Smooth muscle cell (in vitro differentiated cells): ENCODE results near the gene MALRD1. TPM values are rescaled to one million over a fixed set of nuclear protein-coding genes. Genes with fewer than 3 reads are reported as not detected.

Experiments used
- DNase-seq: peaks from one replicate; lab custom pipeline; 2025; ENCODE audit not compliant: unreplicated experiment; lab: John Stamatoyannopoulos, UW
- H2AFZ ChIP-seq: fragments of 200-600 bp; sonication (generic); 2 replicates; pipeline ENCODE4 v1.6.0; 2016; ENCODE audit warnings: antibody characterized with exemption, low read depth, mild to moderate bottlenecking
- H3F3A ChIP-seq: fragments of 200-600 bp; sonication (generic); 2 replicates; pipeline ENCODE4 v1.6.0; 2017; ENCODE audit warnings: antibody characterized with exemption, low read depth
- H3K27ac ChIP-seq: fragments of 200-600 bp; sonication (generic); 2 replicates; pipeline ENCODE4 v1.5.1; 2016; ENCODE audit warnings: low read depth, mild to moderate bottlenecking
- H3K27me3 ChIP-seq: fragments of 200-600 bp; sonication (generic); 2 replicates; pipeline ENCODE4 v1.6.1; 2016; ENCODE audit warnings: low read depth, mild to moderate bottlenecking
- H3K36me3 ChIP-seq: fragments of 200-600 bp; sonication (generic); 2 replicates; pipeline ENCODE4 v1.5.1; 2016; ENCODE audit warnings: low read depth
- H3K4me1 ChIP-seq: fragments of 200-600 bp; sonication (generic); 2 replicates; pipeline ENCODE4 v1.5.1; 2016; ENCODE audit warnings: low read depth
- H3K4me2 ChIP-seq: fragments of 200-600 bp; sonication (generic); 2 replicates; pipeline ENCODE4 v1.6.0; 2016; ENCODE audit warnings: mild to moderate bottlenecking
- H3K4me3 ChIP-seq: fragments of 200-600 bp; sonication (generic); 2 replicates; pipeline ENCODE4 v1.5.1; 2016; ENCODE audit warnings: mild to moderate bottlenecking
- H3K79me2 ChIP-seq: fragments of 200-600 bp; sonication (generic); 2 replicates; pipeline ENCODE4 v1.6.0; 2016; ENCODE audit warnings: low read depth, mild to moderate bottlenecking
- H3K9ac ChIP-seq: fragments of 200-600 bp; sonication (generic); 2 replicates; pipeline ENCODE4 v1.6.0; 2016; ENCODE audit warnings: low read depth
- H3K9me3 ChIP-seq: fragments of 200-600 bp; sonication (generic); replicated peaks from 2 replicates; pipeline ENCODE4 v1.5.1; 2016; ENCODE audit warnings: low read depth
- H4K20me1 ChIP-seq: fragments of 200-600 bp; sonication (generic); 2 replicates; pipeline ENCODE4 v1.6.0; 2016; ENCODE audit warnings: low read depth
- WGBS: methylation state at CpG from one replicate; pipeline ENCODE4 v1.1.7; 2016; ENCODE audit warnings: low lambda C conversion rate; 5-methylcytosine and 5-hydroxymethylcytosine counted together
- polyA plus RNA-seq: library from polyadenylated mRNA; unstranded; fragments of >200 nt; fragmentation: Nextera tagmentation; extraction: Ambion mirVana; gene quantifications from 2 replicates; pipeline ENCODE4 v1.2.1, GENCODE V29; 2016
- total RNA-seq: library from RNA; depleted of rRNA; stranded (reverse); fragments of >200 nt; gene quantifications from 2 replicates; pipeline ENCODE4 v1.2.3, GENCODE V29; 2014
- TF ChIP-seq, protein P1 (sequence below): fragments of 200-600 bp; sonication (generic); IDR thresholded peaks from 2 replicates; pipeline ENCODE4 v1.5.1; 2017; ENCODE audit warnings: borderline replicate concordance, mild to moderate bottlenecking, antibody characterized with exemption; ENCODE audit not compliant: insufficient read depth, poor library complexity, severe bottlenecking

MALRD1 gene
- total and polyA plus RNA-seq, 2 experiments from 2014 or later: 1.9 TPM; not detected in 1

DNA sequence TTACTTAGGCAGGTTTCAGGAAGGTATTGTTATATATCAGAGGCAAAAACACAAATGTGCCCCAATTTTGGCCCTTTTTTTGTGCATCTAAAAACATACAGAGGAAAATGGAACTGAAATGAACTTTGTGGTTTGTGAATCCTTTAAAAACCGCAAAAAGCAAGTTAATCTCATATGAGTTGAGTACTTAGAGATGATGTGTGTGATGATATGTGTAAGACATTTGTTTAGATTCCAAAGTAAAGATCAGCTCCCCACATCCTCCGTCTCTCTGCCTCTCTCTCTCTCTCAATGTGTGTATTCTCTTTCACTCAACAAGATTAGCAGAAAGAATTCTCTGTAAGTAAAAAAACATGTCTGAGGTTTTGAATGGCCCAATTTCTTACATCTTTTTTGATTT lies 201.9 kb downstream of the MALRD1 start:
- no peaks in the 10 kb centered on the region for H3K9me3 ChIP-seq
- H3K27me3 ChIP-seq: no peaks in the 10 kb centered on the region
- H3K4me2 ChIP-seq: peak overlapping the region; percentile 43
- no peaks in the 10 kb centered on the region for H3F3A ChIP-seq
- no peak for DNase-seq
- H3K27ac ChIP-seq: no peak overlapping the region
- no peaks in the 10 kb centered on the region for H3K4me1 ChIP-seq
- no peak overlapping the region for H3K9ac ChIP-seq
- TF ChIP-seq, protein P1, sequence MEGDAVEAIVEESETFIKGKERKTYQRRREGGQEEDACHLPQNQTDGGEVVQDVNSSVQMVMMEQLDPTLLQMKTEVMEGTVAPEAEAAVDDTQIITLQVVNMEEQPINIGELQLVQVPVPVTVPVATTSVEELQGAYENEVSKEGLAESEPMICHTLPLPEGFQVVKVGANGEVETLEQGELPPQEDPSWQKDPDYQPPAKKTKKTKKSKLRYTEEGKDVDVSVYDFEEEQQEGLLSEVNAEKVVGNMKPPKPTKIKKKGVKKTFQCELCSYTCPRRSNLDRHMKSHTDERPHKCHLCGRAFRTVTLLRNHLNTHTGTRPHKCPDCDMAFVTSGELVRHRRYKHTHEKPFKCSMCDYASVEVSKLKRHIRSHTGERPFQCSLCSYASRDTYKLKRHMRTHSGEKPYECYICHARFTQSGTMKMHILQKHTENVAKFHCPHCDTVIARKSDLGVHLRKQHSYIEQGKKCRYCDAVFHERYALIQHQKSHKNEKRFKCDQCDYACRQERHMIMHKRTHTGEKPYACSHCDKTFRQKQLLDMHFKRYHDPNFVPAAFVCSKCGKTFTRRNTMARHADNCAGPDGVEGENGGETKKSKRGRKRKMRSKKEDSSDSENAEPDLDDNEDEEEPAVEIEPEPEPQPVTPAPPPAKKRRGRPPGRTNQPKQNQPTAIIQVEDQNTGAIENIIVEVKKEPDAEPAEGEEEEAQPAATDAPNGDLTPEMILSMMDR: no peak
- H3K79me2 ChIP-seq: no peaks in the 10 kb centered on the region
- H3K36me3 ChIP-seq: no peaks in the 10 kb centered on the region
- no peak overlapping the region for H3K4me3 ChIP-seq
- WGBS: 34% methylated on average over 2 of the region's 2 CpGs
- H4K20me1 ChIP-seq: no peaks in the 10 kb centered on the region
- no peak overlapping the region for H2AFZ ChIP-seq

DNA sequence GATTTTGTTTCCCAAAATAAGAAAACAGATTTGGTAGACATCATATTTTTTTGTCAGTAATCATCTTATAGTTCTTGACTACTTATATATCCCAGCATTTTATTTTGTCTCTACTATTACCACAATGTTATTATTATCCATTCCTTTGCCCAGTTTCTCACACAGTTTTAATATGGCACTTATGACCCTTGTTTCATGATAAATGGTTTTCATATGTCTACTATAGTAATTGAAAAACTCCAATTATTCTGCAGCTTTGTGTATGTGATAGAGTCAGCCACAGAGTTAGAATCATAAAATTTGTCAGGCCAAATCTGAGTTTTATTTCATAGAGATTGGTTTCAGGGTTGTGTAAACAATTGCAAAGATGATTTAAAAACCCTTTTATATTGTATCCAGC lies 203.9 kb downstream of the MALRD1 start:
- H3K36me3 ChIP-seq: no peaks in the 10 kb centered on the region
- no peaks in the 10 kb centered on the region for H4K20me1 ChIP-seq
- no peak overlapping the region for H3K9ac ChIP-seq
- no peak overlapping the region for H3K4me2 ChIP-seq
- H2AFZ ChIP-seq: no peak overlapping the region
- no peaks in the 10 kb centered on the region for H3K79me2 ChIP-seq
- TF ChIP-seq, protein P1: no peak
- H3K4me3 ChIP-seq: no peak overlapping the region
- H3K4me1 ChIP-seq: no peaks in the 10 kb centered on the region
- no peaks in the 10 kb centered on the region for H3F3A ChIP-seq
- H3K9me3 ChIP-seq: no peaks in the 10 kb centered on the region
- no peak for DNase-seq
- H3K27me3 ChIP-seq: no peaks in the 10 kb centered on the region
- no peak overlapping the region for H3K27ac ChIP-seq

DNA sequence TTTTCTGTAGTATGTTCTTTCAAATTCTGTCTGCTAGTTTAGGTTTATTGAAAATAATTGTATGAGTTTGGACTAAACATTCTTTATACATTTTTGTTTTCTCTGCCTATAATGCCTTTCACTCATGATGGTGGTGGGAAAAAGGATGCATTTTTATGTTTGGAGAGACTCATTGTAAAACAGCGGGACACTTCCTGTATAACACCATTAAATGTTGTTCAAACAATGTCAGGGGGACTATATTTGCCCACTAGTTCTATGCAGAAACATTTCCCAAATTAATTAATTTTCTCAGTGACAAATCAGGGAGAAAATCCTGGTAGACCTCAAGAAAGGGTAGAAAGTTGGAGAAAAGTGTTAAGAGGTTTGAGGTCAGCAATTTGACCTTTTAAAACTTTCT lies 207.7 kb downstream of the MALRD1 start:
- Histone ChIP-seq H2AFZ (no peak overlapping the region), H3K4me3 (no peak overlapping the region), H4K20me1 (no peaks in the 10 kb centered on the region), H3K9ac (no peak overlapping the region), H3K79me2 (no peaks in the 10 kb centered on the region), H3F3A (no peaks in the 10 kb centered on the region), H3K27me3 (no peaks in the 10 kb centered on the region), H3K4me2 (no peak overlapping the region), H3K4me1 (no peaks in the 10 kb centered on the region), H3K9me3 (no peaks in the 10 kb centered on the region), H3K27ac (no peak overlapping the region), H3K36me3 (no peaks in the 10 kb centered on the region)
- WGBS: 93% methylated on average over 1 of the region's 1 CpG
- TF ChIP-seq, protein P1: no peak
- DNase-seq: no peak

DNA sequence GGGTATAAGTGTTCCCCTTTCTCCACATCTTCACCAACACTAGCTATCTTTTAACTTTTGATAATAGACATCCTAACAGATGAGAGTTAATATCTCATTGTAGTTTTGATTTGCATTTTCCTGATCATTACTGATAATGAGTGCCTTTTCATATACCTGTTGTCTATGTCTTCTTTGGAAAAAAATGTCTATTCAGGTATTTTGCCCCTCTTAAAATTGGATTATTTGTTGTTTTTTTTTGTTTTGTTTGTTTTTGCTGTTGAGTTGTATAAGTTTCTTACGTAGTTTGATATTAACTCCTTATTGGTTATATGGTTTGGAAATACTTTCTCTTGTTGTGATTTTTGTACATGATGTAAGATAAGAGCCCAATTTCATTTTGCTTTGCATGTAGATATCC lies 214.7 kb downstream of the MALRD1 start:
- no peak overlapping the region for H3K27ac ChIP-seq
- TF ChIP-seq, protein P1: no peak
- no peak overlapping the region for H3K4me2 ChIP-seq
- no peaks in the 10 kb centered on the region for H3K79me2 ChIP-seq
- no peaks in the 10 kb centered on the region for H3K27me3 ChIP-seq
- H3K9me3 ChIP-seq: no peaks in the 10 kb centered on the region
- H3K4me1 ChIP-seq: no peaks in the 10 kb centered on the region
- H3K9ac ChIP-seq: no peak overlapping the region
- DNase-seq: no peak
- H3F3A ChIP-seq: no peaks in the 10 kb centered on the region
- no peak overlapping the region for H3K4me3 ChIP-seq
- 0% methylated on average over 1 of the region's 1 CpG for WGBS
- no peaks in the 10 kb centered on the region for H3K36me3 ChIP-seq
- no peak overlapping the region for H2AFZ ChIP-seq
- H4K20me1 ChIP-seq: no peaks in the 10 kb centered on the region
